Measurements from ENCODE around the gene CCDC88C.

- TF ChIP-seq, protein P1, sequence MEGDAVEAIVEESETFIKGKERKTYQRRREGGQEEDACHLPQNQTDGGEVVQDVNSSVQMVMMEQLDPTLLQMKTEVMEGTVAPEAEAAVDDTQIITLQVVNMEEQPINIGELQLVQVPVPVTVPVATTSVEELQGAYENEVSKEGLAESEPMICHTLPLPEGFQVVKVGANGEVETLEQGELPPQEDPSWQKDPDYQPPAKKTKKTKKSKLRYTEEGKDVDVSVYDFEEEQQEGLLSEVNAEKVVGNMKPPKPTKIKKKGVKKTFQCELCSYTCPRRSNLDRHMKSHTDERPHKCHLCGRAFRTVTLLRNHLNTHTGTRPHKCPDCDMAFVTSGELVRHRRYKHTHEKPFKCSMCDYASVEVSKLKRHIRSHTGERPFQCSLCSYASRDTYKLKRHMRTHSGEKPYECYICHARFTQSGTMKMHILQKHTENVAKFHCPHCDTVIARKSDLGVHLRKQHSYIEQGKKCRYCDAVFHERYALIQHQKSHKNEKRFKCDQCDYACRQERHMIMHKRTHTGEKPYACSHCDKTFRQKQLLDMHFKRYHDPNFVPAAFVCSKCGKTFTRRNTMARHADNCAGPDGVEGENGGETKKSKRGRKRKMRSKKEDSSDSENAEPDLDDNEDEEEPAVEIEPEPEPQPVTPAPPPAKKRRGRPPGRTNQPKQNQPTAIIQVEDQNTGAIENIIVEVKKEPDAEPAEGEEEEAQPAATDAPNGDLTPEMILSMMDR (IDR thresholded peaks at IDR 0.05; ENCODE audit: borderline replicate concordance, extremely low read depth, low read length, poor library complexity, severe bottlenecking), result no peak
- TF ChIP-seq EZH2 (IDR thresholded peaks at IDR 0.05; ENCODE audit: borderline replicate concordance, low read depth, low read length, severe bottlenecking), result no peak
Observed at GRCh38 chr14:91361233-91361811, 56.3 kb downstream of the CCDC88C start.

Measured in DND-41 (cell line).